ENCODE data around the gene ROR2. TPM values are rescaled to one million over a fixed set of nuclear protein-coding genes. Genes with fewer than 3 reads are reported as not detected.

Gene ROR2
- polyA plus RNA-seq, 3 donors, result not detected

DNA sequence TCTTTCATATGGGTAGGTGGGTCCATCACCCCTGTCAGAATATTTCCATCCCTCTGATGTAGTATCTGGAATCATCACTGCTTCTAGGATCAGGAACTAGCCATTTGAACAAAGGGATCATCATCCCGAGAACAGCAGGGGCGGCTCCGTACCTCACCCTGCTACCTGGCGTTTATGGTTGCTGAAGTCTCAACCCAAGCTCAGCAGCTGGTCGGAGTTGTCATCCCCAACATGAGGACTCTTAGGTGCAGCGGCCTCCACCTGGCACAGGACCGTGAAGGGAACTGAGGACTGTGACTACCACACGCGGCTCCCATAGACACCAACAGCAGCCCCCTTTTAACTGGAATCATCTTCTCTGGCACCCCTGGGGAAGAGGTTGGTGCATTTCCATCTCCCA is 35.1 kb downstream of the ROR2 start:
- no peaks in the 10 kb centered on the region for H3K4me1 ChIP-seq (ENCODE audit: control insufficient read depth in 1 of 2, insufficient read depth in 2 of 2, low read length in 2 of 2)
- H3K4me3 ChIP-seq (replicated peaks in 1 of 3; ENCODE audit: low read depth in 2 of 3, low read length in 3 of 3), result no peak overlapping the region
- Mint-ChIP-seq H3K27me3 (ENCODE audit: low read depth in 3 of 3) (peaks cover 4 to 8% (median 7%) of the 10 kb centered on the region in 3 donors), H3K36me3 (no peaks in the 10 kb centered on the region), H3K9me3 (peaks cover 0 to 5% (median 0%) of the 10 kb centered on the region in 7 donors), H3K4me1 (no peaks in the 10 kb centered on the region), H3K27ac (no peak overlapping the region), H3K4me3 (no peak overlapping the region)
- H4K20me1 ChIP-seq (ENCODE audit: insufficient read depth, low read length), result no peaks in the 10 kb centered on the region
- 94% methylated on average over 6 of the region's 9 CpGs for WGBS (ENCODE audit: insufficient coverage)
- DNase-seq, result no peak
- H3K9me3 ChIP-seq (replicated peaks in 1 of 2; ENCODE audit: control insufficient read depth in 1 of 2, insufficient read depth in 1 of 2, low read length in 2 of 2), result no peaks in the 10 kb centered on the region
- TF ChIP-seq, protein P1, sequence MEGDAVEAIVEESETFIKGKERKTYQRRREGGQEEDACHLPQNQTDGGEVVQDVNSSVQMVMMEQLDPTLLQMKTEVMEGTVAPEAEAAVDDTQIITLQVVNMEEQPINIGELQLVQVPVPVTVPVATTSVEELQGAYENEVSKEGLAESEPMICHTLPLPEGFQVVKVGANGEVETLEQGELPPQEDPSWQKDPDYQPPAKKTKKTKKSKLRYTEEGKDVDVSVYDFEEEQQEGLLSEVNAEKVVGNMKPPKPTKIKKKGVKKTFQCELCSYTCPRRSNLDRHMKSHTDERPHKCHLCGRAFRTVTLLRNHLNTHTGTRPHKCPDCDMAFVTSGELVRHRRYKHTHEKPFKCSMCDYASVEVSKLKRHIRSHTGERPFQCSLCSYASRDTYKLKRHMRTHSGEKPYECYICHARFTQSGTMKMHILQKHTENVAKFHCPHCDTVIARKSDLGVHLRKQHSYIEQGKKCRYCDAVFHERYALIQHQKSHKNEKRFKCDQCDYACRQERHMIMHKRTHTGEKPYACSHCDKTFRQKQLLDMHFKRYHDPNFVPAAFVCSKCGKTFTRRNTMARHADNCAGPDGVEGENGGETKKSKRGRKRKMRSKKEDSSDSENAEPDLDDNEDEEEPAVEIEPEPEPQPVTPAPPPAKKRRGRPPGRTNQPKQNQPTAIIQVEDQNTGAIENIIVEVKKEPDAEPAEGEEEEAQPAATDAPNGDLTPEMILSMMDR (IDR thresholded peaks at IDR 0.05), result no peak
- no peak overlapping the region for H2AFZ ChIP-seq (ENCODE audit: insufficient read depth, low read depth, low read length, poor library complexity, severe bottlenecking)
- H3K9ac ChIP-seq (ENCODE audit: insufficient read depth, low read length, poor library complexity, severe bottlenecking), result no peak overlapping the region
- no peak overlapping the region for H3K4me2 ChIP-seq (replicated peaks; ENCODE audit: extremely low read depth, low read length, poor library complexity, severe bottlenecking)
- no peak overlapping the region for H3K27ac ChIP-seq (ENCODE audit: low read depth in 1 of 2, low read length in 2 of 2)
- intact Hi-C loops (cut with micrococcal nuclease), result no loop called here
- no peaks in the 10 kb centered on the region for H3K27me3 ChIP-seq (ENCODE audit: control insufficient read depth in 2 of 2, insufficient read depth in 2 of 2, low read length in 2 of 2)
- H3K36me3 ChIP-seq (replicated peaks in 1 of 2; ENCODE audit: control insufficient read depth in 1 of 2, insufficient read depth in 2 of 2, low read length in 2 of 2), result no peaks in the 10 kb centered on the region
- no peaks in the 10 kb centered on the region for H3K79me2 ChIP-seq (ENCODE audit: insufficient read depth, low read length)

DNA sequence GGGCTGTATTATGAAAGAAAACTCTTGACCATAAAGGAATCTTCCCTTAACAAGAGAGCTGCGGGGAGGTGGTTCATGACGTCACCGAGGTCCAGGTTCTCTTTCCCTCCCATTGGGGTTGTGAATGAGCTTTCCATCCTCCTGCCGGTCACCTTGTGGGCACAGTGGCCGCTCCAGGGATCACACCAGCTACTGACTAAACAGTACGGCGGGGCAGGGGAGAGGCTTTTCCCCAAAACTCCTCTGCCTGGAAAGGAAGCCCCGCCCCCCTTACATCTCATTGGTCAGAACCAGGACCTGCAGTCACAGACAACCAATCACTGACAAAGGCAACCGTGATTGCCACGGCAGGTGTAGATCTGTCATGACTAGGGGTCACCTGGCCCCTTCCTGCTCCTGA is 35.6 kb downstream of the ROR2 start:
- Mint-ChIP-seq H3K36me3 (no peaks in the 10 kb centered on the region), H3K27me3 (ENCODE audit: low read depth in 3 of 3) (peaks cover 0 to 6% (median 5%) of the 10 kb centered on the region in 3 donors), H3K4me3 (no peak overlapping the region), H3K4me1 (no peaks in the 10 kb centered on the region), H3K27ac (no peak overlapping the region), H3K9me3 (peaks cover 0 to 6% (median 0%) of the 10 kb centered on the region in 7 donors)
- Histone ChIP-seq H3K79me2 (ENCODE audit: insufficient read depth, low read length) (no peaks in the 10 kb centered on the region), H3K9ac (ENCODE audit: insufficient read depth, low read length, poor library complexity, severe bottlenecking) (no peak overlapping the region), H3K4me3 (replicated peaks in 1 of 3; ENCODE audit: low read depth in 2 of 3, low read length in 3 of 3) (no peak overlapping the region), H3K27ac (ENCODE audit: low read depth in 1 of 2, low read length in 2 of 2) (no peak overlapping the region), H3K4me2 (replicated peaks; ENCODE audit: extremely low read depth, low read length, poor library complexity, severe bottlenecking) (no peak overlapping the region), H3K36me3 (replicated peaks in 1 of 2; ENCODE audit: control insufficient read depth in 1 of 2, insufficient read depth in 2 of 2, low read length in 2 of 2) (no peaks in the 10 kb centered on the region), H2AFZ (ENCODE audit: insufficient read depth, low read depth, low read length, poor library complexity, severe bottlenecking) (no peak overlapping the region), H3K9me3 (replicated peaks in 1 of 2; ENCODE audit: control insufficient read depth in 1 of 2, insufficient read depth in 1 of 2, low read length in 2 of 2) (no peaks in the 10 kb centered on the region), H3K4me1 (ENCODE audit: control insufficient read depth in 1 of 2, insufficient read depth in 2 of 2, low read length in 2 of 2) (no peaks in the 10 kb centered on the region), H3K27me3 (ENCODE audit: control insufficient read depth in 2 of 2, insufficient read depth in 2 of 2, low read length in 2 of 2) (no peaks in the 10 kb centered on the region), H4K20me1 (ENCODE audit: insufficient read depth, low read length) (no peaks in the 10 kb centered on the region)
- TF ChIP-seq, protein P1 (IDR thresholded peaks at IDR 0.05), result no peak
- intact Hi-C loops (cut with micrococcal nuclease), result no loop called here
- DNase-seq, result no peak
- WGBS (ENCODE audit: insufficient coverage), result 85% methylated on average over 9 of the region's 10 CpGs
